ENCODE data around the gene SOS1.
"Not testable (repeated sequence)": the region's sequence is repeated elsewhere in the genome, so short reads cannot be mapped to it uniquely, and the experiment has no call there.

SOS1 gene

DNA sequence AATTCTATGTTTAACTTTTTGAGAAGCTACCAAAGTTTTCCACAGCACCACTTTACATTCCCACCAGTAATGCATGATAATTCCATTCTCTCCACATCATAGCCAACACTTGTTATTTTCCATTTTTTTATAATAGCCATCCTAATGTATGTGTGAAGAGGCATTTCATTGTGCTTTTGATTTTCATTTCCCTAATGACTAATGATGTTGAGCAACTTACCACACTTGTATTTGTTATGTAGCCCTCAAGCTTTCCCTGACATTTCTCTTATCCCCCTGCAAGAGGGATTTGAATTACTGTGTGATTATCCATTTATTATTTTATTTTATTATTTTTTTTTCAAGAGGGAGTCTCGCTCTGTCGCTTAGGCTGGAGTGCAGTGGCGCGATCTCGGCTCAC is 23.6 kb upstream of the SOS1 start:
- no peak for DNase-seq (ENCODE audit: low read depth)
- TF ChIP-seq, protein P1, sequence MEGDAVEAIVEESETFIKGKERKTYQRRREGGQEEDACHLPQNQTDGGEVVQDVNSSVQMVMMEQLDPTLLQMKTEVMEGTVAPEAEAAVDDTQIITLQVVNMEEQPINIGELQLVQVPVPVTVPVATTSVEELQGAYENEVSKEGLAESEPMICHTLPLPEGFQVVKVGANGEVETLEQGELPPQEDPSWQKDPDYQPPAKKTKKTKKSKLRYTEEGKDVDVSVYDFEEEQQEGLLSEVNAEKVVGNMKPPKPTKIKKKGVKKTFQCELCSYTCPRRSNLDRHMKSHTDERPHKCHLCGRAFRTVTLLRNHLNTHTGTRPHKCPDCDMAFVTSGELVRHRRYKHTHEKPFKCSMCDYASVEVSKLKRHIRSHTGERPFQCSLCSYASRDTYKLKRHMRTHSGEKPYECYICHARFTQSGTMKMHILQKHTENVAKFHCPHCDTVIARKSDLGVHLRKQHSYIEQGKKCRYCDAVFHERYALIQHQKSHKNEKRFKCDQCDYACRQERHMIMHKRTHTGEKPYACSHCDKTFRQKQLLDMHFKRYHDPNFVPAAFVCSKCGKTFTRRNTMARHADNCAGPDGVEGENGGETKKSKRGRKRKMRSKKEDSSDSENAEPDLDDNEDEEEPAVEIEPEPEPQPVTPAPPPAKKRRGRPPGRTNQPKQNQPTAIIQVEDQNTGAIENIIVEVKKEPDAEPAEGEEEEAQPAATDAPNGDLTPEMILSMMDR (IDR thresholded peaks at IDR 0.05; ENCODE audit: low read depth, low read length, missing control alignments) = no peak
- H3K4me3 ChIP-seq (ENCODE audit: low read depth, low read length) = no peak overlapping the region

DNA sequence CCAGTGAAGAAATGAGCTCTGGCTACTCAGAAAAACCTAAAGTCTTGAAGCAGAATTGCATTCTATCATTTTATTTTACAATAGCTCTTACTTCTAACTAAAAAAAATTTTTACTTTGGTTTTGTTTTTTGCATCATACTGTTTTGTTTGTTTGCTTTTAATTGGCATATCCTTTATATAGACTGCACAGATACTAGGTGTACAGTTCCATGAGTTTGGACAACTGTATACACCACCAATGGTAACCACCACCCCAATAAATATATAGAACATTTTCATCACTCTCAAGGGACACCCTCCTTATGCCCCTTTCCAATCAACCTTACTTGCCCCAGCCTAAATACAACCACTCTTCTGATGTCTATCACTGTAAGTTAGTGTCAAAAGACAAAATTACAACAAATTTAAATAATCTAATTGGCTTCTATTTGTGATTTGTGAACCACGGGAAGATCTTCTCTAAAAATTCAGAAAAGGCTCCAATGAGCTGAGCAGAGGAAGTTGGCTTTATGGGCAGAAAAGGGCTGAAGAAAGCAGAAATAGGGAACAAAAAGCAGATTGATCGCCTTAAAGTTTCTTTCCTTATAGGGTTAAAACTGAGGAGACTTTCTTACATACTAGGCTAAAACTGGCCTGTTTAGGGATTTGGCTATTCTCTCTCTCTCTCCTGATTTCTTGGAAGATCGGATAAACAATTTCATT is 22.2 kb upstream of the SOS1 start:
- no peak overlapping the region for H3K4me3 ChIP-seq (ENCODE audit: low read depth, low read length)
- TF ChIP-seq, protein P1 (IDR thresholded peaks at IDR 0.05; ENCODE audit: low read depth, low read length, missing control alignments) = no peak
- DNase-seq (ENCODE audit: low read depth) = no peak

DNA sequence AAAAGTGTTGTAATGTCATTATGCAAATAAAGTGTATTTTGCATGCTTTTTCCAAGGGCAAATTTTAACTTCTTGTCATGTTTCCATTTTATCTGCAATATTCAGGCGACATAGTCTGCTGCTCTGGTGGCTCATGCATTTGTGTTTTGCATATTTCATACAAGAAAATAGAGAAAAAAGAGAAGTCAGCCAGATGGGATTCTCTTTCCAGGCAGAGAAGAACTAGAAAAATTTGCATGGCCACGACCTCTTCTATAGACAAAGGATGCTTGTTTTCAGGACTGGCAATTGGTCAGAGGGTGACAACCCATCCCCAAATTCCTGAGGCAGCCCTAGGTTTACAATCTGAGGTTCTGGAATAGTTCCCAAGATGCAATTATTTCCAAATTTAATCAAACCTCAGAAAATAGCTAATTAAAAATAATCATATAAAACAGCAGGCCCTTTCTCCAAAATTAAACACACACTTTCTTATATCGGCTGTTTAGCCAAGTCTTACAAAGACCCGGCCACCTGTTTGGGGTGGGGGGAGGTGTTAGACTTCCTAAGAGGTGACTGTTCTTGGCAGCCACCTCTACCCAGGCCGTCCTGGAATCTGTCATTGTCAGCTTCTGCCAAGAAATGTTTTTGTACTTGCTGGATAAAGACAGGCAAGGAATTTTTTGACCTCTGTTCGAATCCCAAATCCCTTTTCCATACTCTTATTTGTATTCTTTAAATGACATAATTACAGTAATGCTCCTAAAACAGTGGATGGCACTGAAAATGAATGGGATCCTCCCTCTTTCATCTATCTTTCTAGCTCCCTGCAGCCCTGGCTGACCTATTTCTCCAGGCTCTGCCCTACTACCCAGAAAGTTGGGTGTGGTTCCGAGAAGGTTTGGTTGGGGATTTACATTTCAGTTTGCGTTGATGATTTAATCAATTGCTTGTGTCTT is 20.8 kb upstream of the SOS1 start:
- TF ChIP-seq, protein P1 (IDR thresholded peaks at IDR 0.05; ENCODE audit: low read depth, low read length, missing control alignments) = no peak
- no peak overlapping the region for H3K4me3 ChIP-seq (ENCODE audit: low read depth, low read length)
- DNase-seq (ENCODE audit: low read depth) = no peak

DNA sequence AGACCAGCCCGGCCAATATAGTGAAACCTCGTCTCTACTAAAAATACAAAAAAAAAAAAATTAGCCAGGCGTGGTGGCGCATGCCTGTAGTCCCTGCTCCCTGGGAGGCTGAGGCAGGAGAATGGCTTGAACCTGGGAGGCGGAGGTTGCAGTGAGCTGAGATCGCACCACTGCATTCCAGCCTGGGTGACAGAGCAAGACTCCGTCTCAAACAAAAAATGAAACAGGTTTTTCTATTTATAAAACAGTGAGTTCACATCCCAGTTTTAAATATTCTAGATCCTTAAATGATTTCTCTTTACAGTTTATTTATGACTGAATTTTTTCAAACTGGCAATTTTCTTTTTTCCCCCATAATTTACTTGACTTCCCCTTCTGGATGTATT is 20.1 kb upstream of the SOS1 start:
- H3K4me3 ChIP-seq (ENCODE audit: low read depth, low read length) = not testable (repeated sequence)

DNA sequence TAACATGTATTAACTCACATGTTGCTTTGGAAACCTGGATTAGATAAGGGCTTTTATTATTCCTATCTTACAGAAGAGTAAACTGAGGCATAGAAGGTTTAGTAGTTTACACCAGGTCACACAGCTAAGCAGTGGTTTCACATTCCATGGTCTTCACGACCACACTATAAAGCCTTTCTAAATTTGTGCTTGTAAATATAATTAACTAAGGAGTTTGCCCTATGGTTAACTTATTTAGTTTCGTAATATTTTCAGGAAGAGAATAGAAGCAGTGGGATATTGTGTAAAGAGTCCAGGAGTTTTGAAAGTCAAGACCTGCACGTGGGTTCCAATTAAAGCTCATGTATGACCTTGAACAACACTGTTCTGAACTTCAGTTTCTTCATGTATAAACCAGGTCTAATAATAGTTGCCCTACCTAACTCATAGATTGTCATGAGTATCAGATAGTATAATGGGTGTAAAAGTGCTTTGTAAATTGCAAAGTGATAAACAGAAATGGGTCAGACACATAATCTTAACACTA is 19.5 kb upstream of the SOS1 start:
- H3K4me3 ChIP-seq (ENCODE audit: low read depth, low read length) = no peak overlapping the region
- DNase-seq (ENCODE audit: low read depth) = no peak
- TF ChIP-seq, protein P1 (IDR thresholded peaks at IDR 0.05; ENCODE audit: low read depth, low read length, missing control alignments) = no peak

More for the DNA sequence above, 20.1 kb upstream of the SOS1 start:
- not testable (repeated sequence) for DNase-seq (ENCODE audit: low read depth)

DNA sequence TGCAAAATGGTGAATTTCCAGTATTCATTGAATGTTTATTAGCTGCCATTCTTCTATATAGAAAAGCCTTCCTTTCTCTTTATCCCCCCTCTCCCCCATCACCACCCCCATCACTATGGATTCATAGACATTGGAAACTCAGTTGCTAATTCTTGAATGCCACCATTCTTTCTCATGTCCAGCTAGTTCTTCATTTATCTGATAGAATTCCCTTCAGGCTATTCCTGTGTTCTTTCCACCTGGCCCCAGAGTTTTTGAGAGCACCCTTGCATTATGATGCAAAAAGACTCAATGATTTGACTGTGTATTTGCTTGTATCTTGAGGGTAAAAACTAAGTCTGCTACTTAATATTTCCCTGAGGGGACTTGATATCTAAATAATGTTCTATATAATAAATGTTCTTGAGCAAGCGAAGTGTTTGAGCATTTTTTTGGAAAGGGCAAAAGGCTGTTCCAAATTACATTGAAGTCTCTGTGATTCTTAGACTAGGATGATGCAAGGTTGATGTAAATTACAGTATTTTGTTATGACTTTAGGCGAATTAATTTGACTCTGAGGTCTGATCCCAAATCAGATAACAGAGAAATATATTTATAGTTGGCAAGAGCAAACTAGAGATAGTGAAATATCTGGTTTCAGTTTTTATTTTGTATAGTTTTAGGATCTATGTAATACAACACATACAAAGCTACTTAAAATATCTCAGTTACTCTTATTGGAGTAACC is 18.8 kb upstream of the SOS1 start:
- TF ChIP-seq, protein P1 (IDR thresholded peaks at IDR 0.05; ENCODE audit: low read depth, low read length, missing control alignments) = no peak
- no peak for DNase-seq (ENCODE audit: low read depth)
- no peak overlapping the region for H3K4me3 ChIP-seq (ENCODE audit: low read depth, low read length)

DNA sequence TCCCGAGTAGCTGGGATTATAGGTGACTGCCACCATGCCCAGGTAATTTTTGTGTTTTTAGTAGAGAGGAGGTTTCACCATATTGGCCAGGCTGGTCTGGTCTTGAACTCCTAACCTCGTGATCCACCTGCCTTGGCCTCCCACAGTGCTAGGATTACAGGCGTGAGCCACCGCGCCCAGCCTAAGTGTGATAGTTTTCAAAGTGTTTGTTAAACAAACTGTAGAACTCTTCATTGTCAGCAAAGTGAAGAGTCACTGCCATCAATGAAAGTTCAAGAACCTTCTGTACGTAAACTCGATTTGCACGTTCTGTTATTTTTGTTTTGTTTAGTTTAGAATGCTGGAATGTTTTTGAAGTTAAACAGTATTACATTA is 18.0 kb upstream of the SOS1 start:
- TF ChIP-seq, protein P1 (IDR thresholded peaks at IDR 0.05; ENCODE audit: low read depth, low read length, missing control alignments) = no peak
- no peak overlapping the region for H3K4me3 ChIP-seq (ENCODE audit: low read depth, low read length)
- no peak for DNase-seq (ENCODE audit: low read depth)

DNA sequence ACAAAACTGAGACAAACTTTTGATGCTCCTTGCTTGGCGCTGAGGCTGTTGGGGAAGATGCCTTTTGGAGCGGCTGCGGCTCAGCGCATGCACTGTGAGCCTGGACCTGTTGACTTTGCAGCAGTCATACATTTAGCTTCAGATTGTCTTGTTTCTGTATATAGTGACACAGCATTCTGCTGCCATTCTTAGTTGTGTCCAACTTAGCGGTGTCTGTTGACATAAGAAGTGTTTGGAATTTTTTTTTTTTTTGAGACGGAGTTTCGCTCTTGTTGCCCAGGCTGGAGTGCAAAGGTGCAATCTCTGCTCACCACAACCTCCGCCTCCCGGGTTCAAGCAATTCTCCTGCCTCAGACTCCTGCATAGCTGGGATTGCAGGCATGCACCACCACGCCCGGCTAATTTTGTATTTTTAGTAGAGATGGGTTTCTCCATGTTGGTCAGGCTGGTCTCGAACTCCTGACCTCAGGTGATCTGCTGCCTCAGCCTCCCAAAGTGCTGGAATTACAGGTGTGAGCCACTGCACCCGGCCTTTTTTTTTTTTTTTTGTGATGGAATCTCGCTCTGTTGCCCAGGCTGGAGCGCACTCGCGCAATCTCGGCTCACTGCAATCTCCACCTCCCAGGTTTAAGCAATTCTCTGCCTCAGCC is 17.5 kb upstream of the SOS1 start:
- not testable (repeated sequence) for H3K4me3 ChIP-seq (ENCODE audit: low read depth, low read length); DNase-seq (ENCODE audit: low read depth)
